CD1c-positive myeloid dendritic cell (primary cell): ENCODE data around the gene PLCB4.
"Not testable (repeated sequence)": the region's sequence is repeated elsewhere in the genome, so short reads cannot be mapped to it uniquely, and the experiment has no call there.

ENCODE experiments used
- DNase-seq: peaks from one replicate; pipeline ENCODE4 v3.0.0-alpha.2; 2016; ENCODE audit errors: extremely low spot score

The PLCB4 gene

DNA sequence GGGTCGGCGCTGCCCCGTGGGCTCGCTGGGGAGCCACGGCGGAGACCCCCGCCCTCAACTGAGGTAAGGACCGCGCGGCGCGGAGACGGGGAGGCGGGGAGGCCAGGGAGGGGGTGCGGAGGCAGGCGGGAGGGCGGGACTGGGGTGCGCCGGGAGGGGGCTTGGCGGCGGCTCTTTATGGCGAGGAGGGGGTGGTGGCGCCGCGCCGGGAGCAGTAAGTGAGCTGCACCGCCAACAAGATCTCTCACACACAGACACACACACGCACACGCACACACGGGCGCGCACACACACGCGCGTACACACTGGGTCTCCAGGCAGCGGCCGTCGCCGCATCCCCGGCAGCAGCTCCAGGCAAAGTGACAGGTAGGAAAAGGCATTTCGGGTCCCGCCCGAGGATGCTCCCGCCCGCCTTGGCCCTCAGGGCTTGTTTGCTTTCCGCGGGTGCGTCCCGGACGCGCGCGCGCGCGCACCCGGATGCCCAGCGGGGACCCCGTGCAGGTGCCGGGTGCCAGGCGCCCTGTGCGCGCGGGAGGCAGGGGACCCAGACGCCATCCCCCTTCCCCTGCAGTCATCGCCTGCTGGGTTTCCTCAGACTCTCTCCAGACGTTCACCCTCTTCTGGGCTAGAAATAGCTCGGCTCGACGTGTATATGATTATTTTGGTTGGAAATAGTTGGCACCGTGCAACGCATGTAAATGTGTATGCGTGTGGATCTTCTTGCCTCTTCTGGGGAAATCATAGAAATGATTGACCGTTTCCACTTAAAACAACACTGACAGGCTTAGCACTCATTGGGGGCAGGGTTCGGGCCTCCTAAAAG, at the start of gene PLCB4:
Gene PLCB4 (plus strand): TSS at position 247 of the 823 bp plus-strand sequence. CDS start 238,728 bp downstream, outside the sequence.
- no peak for DNase-seq

DNA sequence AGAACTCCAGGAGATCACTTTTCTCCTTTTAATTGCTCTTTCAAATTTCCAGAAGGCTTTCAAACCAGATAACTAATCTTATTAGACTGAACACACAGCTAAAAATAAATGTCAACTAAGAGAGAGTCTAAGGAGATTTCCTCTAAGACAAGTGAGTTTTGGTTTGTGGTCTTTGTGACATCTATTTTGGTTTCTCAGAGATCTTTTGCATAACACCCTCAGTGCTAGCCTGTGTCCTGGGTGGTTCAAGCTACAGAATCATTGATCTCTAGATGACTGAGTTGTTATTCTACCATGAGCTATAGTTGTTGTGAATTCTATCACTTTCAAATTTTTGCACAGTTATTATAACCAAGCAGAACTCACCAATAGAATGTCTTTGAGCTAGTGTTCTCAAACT, 49.1 kb upstream of the PLCB4 start:
- no peak for DNase-seq

DNA sequence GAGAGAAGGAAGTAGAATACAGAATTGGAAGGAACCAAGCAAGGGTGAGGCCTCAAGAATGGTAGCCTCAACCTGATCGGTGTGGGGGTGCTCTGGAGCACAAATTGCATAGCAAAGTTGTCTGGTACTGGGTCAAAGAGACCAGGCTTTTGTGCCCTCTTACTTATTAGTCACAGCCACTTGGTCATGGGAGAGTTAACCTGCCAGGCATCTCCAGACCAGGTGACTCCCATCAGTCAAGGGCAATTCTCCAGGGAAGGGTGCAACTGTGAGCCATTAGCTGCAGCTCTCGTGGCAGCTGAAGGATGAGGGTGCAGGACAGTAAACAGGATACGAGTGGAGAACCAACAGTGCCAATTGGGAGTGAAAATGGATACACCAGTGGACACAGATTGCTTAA, 47.7 kb upstream of the PLCB4 start:
- DNase-seq, result no peak

DNA sequence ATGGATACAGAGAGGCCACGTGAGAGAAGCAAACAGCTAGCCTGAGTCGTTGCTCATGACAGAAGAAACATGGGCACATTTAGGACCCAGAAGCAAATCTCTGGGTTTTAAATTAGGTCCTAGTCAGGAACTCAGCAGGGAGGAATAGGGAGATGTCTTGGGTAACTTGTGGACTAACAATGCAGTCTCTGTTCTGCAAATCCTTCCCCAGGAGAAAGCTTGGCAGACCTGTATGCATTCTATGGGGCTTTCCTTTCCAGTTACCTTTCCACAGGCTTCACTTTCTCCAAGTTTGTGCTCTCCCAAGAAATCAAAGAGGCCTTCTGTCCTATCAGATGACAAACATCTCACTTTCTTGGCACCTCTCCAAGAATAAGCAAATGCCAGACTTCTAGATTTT, 47.2 kb upstream of the PLCB4 start:
- no peak for DNase-seq

DNA sequence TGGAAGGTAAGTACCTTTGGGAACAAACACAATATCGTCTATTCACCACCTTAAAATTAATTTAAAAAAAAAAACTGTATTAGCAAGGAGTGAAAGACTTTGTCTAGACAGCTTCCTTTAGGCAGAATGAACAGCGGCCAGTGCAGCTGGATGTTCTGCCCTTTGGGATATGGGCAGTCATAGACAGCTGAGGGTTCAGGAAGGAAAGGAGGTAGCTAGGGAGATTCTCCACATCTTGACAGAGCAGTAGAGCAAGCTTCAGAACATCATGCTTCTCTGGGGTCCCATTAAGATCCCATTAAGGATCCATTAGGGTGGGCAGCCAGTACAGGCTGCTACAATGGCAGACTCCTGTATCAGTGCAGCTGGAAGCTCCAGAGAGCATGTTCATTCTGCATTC, 46.5 kb upstream of the PLCB4 start:
- no peak for DNase-seq

DNA sequence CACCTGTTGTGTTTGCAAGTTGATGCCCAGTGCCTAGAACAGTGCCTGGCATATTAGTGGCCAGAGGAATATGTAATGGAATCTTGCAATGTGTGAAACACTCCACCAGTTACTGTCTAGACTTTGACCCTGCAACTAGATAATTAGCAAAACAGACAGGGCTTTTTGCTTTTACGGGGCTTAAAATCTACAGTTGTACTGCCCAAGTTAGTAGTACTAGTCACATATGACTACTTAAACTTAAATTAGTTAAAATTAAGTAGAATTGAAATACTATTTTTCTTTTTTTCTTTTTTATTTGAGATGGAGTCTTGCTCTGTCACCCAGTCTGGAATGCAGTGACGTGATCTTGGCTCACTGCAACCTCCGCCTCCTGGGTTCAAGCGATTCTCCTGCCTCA, 44.3 kb upstream of the PLCB4 start:
- no peak for DNase-seq

DNA sequence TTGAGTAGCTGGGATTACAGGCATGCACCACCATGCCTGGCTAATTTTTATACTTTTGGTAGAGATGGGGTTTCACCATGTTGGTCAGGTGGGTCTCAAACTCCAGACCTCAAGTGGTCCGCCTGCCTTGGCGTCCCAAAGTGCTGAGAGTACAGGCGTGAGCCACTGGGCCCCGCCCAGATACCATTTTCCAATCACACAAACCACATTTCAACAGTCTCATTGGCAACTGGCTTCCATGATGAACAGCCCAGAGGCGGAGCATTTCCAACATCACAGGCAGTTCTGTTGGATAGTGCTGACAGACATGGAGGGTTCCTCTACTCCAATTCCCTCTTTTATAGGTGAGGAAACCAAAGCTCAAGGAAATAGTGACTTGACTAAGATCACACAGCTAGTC, 43.9 kb upstream of the PLCB4 start:
- DNase-seq, result no peak

DNA sequence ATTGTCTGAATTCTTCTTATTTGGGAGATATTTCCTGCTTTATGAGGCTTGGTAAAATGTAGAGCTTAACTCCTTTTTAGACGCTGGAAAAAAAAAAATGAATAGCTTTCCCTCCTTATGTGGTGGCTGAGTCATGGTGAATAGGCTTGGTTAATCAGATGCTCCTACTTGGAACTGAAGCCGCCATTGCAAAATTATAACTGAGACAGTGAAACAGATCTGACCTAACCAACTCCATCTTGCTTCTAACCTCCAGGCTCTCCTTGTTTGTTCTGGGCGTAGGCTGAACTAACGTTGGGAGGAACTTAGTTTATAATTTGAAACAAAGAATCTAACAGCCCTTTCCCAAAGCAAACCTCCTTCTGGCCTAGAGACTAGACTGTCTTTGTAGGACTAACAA, 43.2 kb upstream of the PLCB4 start:
- no peak for DNase-seq

DNA sequence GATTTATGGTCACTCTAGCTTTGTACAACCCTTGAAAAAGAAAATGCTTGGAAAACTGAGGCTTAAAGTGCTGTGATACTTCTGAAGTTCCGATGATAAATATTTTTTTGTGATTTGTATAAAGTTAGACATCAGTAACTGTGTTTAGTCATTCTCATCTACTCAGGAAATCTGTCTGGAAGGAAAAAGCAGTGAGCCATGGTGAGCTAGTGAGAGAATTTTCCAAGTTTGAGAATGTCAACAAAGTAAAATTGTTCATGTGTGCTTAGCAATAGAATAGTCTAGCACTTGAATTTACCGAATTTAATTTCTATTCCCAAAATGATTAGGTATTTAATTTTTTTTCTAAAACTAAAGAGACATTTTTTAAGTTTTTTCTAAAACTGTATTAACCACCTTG, 41.3 kb upstream of the PLCB4 start:
- no peak for DNase-seq

DNA sequence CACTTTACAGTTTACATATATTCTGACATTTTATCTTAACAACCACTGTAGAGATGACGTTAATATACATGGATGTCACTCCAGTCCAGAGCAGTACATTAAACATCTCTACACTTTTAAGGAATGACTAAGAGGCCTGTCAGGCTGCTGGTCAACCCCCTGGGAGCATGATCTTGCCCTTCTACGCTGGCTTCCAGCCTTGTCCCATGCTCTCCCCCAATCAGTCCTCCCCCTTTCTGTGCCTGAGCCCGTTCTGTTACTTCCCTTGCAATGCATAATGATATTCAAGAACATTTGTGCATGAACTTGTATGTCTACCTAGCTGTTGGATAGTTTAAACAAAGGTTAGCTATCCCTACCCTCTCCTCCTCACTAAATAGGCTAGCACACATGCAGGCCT, 40.5 kb upstream of the PLCB4 start:
- DNase-seq, result no peak

DNA sequence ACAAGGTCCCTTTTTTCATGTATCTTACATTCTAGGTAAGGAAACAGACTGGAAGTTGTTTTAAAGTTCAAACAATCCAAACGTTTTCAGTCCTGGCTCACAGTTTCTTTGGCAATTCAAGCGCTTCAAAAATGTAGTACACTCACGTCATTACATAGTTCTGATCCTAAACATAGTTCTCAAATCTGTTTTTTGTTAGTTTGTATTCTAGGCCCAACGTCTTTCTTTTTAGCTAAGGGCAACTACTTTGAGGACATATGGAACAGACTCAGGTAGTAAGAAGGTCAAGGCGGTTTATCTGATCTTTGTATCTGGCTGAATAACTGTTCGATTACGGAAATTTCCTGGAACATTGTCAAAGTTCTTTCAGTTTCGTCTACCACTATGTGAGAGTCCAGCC, 36.9 kb upstream of the PLCB4 start:
- DNase-seq, result no peak

DNA sequence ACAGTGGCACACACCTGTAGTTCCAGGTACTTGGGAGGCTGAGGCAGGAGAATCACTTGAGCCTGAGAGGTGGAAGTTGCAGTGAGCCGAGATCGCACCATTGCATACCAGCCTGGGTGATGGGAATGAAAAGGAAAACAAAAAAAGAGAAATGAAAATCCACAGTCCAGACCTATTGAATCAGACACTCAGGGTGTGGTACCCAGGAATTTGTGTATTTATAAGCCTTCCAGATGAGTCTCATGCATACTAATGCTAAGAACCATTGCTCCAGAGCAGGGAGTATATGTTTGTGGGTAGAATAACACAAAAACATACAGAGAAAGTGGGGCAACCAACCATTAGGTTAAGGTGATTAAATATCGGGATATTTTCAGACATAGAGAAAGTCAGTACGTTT, 36.1 kb upstream of the PLCB4 start:
- DNase-seq, result no peak

DNA sequence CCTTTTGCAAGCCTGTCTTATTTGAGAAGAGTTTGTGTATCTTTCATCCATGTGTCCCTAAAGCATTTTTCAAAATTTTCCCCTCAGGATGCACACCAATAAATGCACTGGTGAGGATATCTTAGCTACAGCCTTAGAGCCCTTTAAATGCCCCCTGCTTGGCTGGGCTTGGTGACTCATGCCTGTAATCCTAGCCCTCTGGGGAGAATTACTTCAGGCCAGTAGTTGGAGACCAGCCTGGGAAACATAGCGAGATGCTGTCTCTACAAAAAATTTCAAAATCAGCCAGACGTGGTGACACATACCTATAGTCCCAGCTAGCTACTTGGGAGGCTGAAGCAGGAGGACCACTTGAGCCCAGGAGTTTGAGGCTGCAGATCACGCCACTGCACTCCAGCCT, 33.8 kb upstream of the PLCB4 start:
- no peak for DNase-seq

DNA sequence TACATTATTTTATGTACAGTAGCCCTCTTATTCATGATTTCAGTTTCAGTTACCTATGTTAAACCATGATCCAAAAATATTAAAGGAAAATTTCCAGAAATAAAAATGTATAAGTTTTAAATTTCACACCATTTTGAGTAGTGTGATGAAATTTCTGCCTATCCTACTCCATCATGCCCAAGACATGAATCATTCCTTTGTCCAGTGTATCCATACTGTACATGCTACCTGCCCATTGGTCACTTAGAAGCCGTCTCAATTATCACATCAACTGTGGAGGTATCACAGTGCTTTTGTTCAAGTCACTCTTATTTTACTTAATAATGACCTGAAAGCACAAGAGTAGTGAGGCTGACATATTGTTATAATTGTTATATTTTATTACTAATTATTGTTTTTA, 32.3 kb upstream of the PLCB4 start:
- DNase-seq, result no peak

DNA sequence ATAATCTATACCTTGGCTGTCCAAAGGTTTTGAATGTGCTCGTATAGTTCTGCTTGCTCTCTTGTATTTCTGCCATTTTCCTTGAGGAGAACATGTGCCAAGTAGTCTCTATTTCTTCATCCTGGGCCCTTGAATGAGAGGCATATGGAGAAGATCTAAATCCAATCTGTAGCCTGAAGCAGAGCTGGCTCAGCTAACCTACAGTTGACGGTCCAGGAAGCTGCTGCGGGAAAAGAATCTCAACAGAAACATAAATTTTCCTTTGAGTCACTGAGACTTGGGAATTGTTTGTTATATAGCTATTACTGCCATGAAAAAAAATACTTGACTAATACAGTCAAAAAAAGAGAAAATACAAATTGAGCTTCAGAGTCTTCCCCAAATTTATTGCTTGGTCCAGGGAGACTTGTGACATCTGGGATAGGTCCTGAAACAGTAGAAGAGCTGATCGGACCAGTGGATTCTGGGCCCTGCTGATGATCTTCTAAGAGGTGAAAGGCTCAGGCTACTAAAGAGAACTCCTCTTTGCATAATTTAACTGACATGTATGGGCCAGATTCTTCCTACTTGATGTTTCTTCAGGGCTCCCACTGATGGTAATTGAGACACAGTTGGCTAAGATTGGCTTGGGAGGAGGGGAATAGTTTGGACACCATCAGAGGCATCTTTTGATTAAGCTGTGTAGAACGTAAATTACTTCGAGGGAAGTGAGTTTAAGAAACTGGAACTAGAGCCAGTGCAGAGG, 29.9 kb upstream of the PLCB4 start:
- no peak for DNase-seq

DNA sequence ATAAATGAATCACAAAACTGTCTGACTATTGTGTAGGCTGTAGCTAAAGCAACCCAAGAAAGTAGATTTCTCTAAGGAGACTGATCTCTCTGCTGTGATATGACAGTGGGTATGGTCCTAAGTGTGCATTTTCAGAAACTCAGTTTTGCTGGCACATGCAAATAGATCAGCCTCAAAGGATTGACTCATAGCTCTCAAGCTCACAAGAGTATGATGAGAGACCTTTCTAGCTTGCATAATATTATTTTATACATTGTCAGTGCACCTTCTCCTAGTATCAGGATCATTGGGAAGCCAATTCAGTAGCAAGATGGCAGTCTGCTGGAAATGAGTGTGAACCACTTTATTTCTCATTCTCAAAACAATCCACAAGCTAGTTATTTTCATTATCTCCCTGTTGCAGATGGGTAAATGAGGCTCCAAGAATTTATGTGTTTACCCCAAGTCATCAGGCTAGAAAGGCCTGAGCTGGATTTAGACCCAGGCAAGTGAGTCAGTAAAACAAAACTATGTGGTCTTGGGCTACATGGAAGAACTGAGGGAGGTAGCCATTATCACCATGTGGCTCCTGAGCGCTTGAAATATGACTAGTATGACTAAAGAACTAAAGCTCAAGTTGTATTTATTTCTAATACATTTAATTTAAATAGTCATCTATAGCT, 27.9 kb upstream of the PLCB4 start:
- no peak for DNase-seq

DNA sequence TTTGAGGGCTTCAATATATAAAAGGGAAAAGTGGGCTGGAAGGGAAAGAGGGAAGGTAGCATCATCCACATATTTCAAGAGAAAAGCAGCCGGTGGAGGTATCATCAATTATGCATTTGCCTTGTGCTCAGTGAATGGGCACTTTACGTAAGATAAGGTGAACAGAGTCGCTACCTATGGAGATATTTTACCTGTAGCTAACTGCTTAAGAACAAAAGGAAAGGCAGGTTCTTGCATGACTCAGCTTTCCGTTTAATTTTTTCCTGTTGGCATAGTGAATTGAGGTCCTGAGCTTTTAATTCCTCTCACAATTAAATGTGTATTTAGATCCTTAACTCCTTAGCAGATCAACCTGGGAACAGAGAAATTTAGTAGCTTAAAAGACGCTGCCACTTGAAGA, 25.5 kb upstream of the PLCB4 start:
- DNase-seq, result no peak

DNA sequence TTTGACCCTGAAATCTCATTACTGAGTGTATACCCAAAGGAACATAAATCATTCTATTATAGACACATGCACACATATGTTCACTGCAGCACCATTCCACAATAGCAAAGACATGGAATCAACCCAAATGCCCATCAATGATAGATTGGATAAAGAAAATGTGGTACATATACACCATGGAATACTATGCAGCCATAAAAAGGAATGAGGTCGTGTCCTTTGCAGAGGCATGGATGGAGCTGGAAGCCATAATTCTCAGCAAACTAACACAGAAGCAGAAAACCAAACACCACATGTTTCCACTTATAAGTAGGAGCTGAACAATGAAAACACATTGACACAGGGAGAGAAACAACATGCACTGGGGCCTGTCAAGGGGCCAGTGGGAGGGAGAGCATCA, 21.0 kb upstream of the PLCB4 start:
- not testable (repeated sequence) for DNase-seq

DNA sequence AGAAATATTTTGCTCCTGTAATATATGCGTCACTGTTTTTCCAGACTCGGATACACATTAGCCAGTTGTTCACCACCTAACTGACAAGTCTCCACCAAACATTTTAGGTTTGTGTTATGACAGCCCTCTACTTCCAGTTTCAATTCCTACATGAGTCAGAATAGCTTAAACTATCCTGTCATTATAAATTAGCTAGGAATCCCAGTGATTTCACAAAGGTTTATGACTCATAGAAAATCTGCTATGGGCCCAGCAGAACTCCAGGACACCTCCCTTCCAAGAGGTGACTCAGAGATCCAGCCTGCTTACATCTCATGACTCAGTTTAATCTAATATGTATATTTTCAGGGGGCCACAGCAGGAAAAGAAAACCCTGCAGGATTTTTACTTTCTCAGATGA, 17.4 kb upstream of the PLCB4 start:
- DNase-seq, result peak; percentile 57

DNA sequence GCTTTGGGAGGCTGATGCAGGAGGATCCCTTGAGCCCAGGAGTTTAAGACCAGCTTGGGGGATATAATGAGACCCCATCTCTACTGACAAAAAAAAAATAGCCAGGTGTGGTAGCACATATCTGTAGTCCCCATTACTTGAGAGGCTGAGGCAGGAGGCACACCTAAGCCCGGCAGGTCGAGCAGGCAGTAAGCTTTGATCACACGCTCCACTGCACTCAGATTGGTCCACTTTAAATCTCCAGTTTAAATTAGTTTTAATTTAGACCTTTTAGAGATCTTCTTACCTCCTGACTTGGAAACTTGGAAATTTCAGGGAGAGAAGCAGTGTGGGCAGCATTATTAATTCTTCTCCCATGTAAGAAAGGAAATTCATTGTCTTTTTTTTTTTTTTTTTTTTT, 16.8 kb upstream of the PLCB4 start:
- DNase-seq, result no peak

DNA sequence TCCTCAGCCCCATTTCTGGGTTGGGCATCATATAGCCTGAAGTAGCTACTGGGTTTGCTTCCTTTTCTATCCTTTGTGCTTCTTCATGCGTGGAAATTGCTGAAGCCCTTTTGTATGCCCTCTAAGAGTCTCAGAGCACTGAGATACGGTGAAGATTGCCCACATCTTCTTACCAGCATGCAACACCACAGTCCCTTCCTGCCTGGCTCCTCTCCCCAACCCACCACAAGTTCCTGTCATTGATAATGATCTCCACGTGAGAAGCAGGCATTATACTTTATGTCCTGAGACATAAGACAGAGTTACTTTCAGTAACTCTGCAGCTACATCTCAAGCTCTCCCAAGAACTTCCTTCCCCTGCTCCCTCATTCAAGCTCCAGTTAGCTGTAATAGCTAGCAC, 15.8 kb upstream of the PLCB4 start:
- no peak for DNase-seq

DNA sequence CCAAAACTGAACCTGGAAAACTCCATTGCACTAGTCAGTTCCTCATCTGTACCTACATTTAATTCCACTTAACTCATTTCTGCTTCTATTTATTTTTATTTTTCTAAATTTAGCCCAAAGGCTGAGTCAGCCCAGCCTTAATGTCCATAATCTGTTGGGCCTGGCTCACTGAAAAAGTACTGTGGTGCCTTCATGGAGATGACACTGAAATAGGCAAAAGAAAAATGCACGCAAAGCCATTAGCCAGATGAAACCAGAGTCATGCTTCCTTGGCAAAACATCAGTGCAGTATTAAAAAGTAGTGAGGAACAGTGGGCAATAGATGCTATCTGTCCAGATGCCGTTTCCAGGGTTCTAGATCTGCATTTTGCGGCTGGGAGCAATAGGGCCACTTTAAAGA, 14.7 kb upstream of the PLCB4 start:
- DNase-seq, result no peak

DNA sequence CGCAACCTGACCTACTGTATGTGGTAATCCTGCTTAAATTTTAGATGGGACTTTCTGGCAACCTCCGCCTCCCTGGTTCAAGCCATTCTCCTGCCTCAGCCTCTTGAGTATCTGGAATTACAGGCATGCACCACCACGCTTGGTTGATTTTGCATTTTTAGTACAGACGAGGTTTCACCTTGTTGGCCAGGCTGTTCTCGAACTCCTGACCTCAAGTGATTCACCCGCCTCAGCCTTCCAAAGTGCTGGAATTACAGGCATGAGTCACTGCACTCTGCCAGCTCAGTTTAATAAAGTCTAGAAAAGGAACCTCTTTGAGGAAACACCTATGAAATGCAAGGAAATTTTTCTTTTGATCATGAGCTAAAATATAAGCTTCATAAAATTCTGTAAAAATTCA, 9.0 kb upstream of the PLCB4 start:
- DNase-seq, result no peak
